K562 (cell line): Measurements from ENCODE around the gene DLGAP3. TPM values are rescaled to one million over a fixed set of nuclear protein-coding genes. Genes with fewer than 3 reads are reported as not detected.

Experiments used
- ATAC-seq: fragments of 200-7000 bp; cut with Tn5 transposase; 3 replicates; pipeline ENCODE4 v1.9.1; 2020; ENCODE audit warnings: moderate library complexity
- BruUV-seq: library from RNA; stranded (reverse); fragments of 400-500 nt; replicated peaks from 2 replicates; lab custom pipeline; 2021; lab: Mats Ljungman, UMichigan
- CTCF ChIA-PET: fragments of 300-600 bp; formaldehyde crosslinking; extraction: SDS; loops from one replicate; lab custom pipeline; 2021; ENCODE audit warnings: low intra/inter-chr PET ratio; lab: Yijun Ruan, JAX
- POLR2A ChIA-PET: fragments of 300-600, 350-650 bp; sonication (Branson Sonifier 250); formaldehyde crosslinking; extraction: SDS; loops from one replicate; lab custom pipeline; 2021; ENCODE audit warnings: antibody characterized with exemption, inconsistent platforms; lab: Yijun Ruan, JAX
- DNase-seq, 4 experiments: peaks; one replicate each; pipeline versions ENCODE4 v3.0.0 to v3.0.0-alpha.2; 2011 to 2018; ENCODE audit warnings: low spot score in 3 of 4, mixed read lengths in 3 of 4; ENCODE audit errors: extremely low read depth in 1 of 4
- FAIRE-seq: peaks from 2 replicates; lab custom pipeline; 2011; peaks lifted over from hg19 to GRCh38; lab: Jason Lieb, UNC
- H2AFZ ChIP-seq: 2 replicates; pipeline ENCODE4 v1.6.0; 2011; ENCODE audit warnings: low read depth, low read length, control low read depth, inconsistent platforms
- H3K27ac ChIP-seq: fragments of 200-600 bp; 3 replicates; pipeline ENCODE4 v1.8.0; 2011; ENCODE audit warnings: low read depth, mild to moderate bottlenecking, control low read depth, inconsistent platforms, low read length, moderate library complexity, mixed read lengths; ENCODE audit errors: extremely low read depth
- H3K27me3 ChIP-seq, 2 experiments: fragments of 300-600 bp in 1 of 2; 2 replicates in 1 of 2; 3 replicates in 1 of 2; pipeline versions ENCODE4 v1.6.0 to v1.8.0; 2011; ENCODE audit warnings: inconsistent platforms in 2 of 2, low read length in 2 of 2, mild to moderate bottlenecking in 1 of 2, mixed read lengths in 1 of 2, moderate library complexity in 1 of 2; ENCODE audit not compliant: control insufficient read depth in 2 of 2, insufficient read depth in 2 of 2
- H3K36me3 ChIP-seq: fragments of 300-600 bp; 3 replicates; pipeline ENCODE4 v1.8.0; 2011; ENCODE audit warnings: mild to moderate bottlenecking, low read length, inconsistent platforms; ENCODE audit not compliant: control insufficient read depth, insufficient read depth
- H3K4me1 ChIP-seq, 2 experiments: fragments of 200-600 bp in 1 of 2; replicated peaks in 1 of 2; 2 replicates in 1 of 2; 3 replicates in 1 of 2; pipeline versions ENCODE4 v1.5.1 to v1.8.0; 2011; ENCODE audit warnings: inconsistent platforms in 2 of 2, low read length in 2 of 2, mild to moderate bottlenecking in 1 of 2, mixed read lengths in 1 of 2, moderate library complexity in 1 of 2; ENCODE audit not compliant: control insufficient read depth in 2 of 2, insufficient read depth in 2 of 2
- H3K4me2 ChIP-seq: 2 replicates; pipeline ENCODE4 v1.6.1; 2011; ENCODE audit warnings: low read length, control low read depth, inconsistent platforms, mixed read lengths; ENCODE audit not compliant: insufficient read depth
- H3K4me3 ChIP-seq: fragments of 200-600 bp; sonication (generic), shearing (Covaris generic); 2 replicates; pipeline ENCODE4 v1.5.1; 2016; ENCODE audit warnings: control low read depth, inconsistent platforms
- H3K79me2 ChIP-seq: fragments of 200-600 bp; 3 replicates; pipeline ENCODE4 v1.8.0; 2011; ENCODE audit warnings: low read length, inconsistent platforms; ENCODE audit not compliant: control insufficient read depth, insufficient read depth
- H3K9ac ChIP-seq, 2 experiments: 2 replicates each; pipeline versions ENCODE4 v1.6.0 to v1.6.1; 2011; ENCODE audit warnings: low read depth in 2 of 2, low read length in 2 of 2, control low read depth in 1 of 2, inconsistent platforms in 1 of 2, mild to moderate bottlenecking in 1 of 2, mixed read lengths in 1 of 2; ENCODE audit not compliant: insufficient read depth in 1 of 2
- H3K9me1 ChIP-seq: one replicate; pipeline ENCODE4 v1.6.0; 2011; ENCODE audit warnings: inconsistent platforms, mild to moderate bottlenecking, low read length, moderate library complexity; ENCODE audit not compliant: control insufficient read depth, insufficient read depth
- H3K9me3 ChIP-seq: replicated peaks from 2 replicates; pipeline ENCODE4 v1.5.1; 2011; ENCODE audit warnings: low read depth, low read length, inconsistent platforms; ENCODE audit not compliant: control insufficient read depth, insufficient read depth
- H4K20me1 ChIP-seq: replicated peaks from 2 replicates; pipeline ENCODE4 v1.6.1; 2011; ENCODE audit warnings: low read length, inconsistent platforms, mixed read lengths; ENCODE audit not compliant: control insufficient read depth, insufficient read depth
- CBFB ChIP-seq: sonication (generic); formaldehyde crosslinking; IDR thresholded peaks from 2 replicates; pipeline ENCODE4 v1.4.0; 2020; ENCODE audit warnings: mild to moderate bottlenecking, missing genetic modification reagents
- CBX8 ChIP-seq: fragments of 200-600 bp; sonication (generic); IDR thresholded peaks from 2 replicates; pipeline ENCODE4 v1.6.1; 2012; ENCODE audit warnings: borderline replicate concordance, mixed run types, low read depth, mild to moderate bottlenecking, moderate library complexity, mixed read lengths, low read length, control low read depth, inconsistent platforms; ENCODE audit not compliant: poor library complexity, severe bottlenecking; ENCODE audit errors: extremely low read depth
- CHAMP1 ChIP-seq: fragments of 450-650 bp; IDR thresholded peaks from 2 replicates; pipeline ENCODE4 v1.6.1; 2016; ENCODE audit warnings: mild to moderate bottlenecking
- FOXA1 ChIP-seq: fragments of 450-650 bp; IDR thresholded peaks from 2 replicates; pipeline ENCODE4 v1.6.1; 2016; ENCODE audit warnings: mild to moderate bottlenecking, borderline replicate concordance
- L3MBTL2 ChIP-seq: fragments of 450-650 bp; IDR thresholded peaks from 2 replicates; pipeline ENCODE4 v1.6.1; 2016; ENCODE audit warnings: mild to moderate bottlenecking, moderate library complexity
- LCOR ChIP-seq: sonication (generic); formaldehyde crosslinking; IDR thresholded peaks from 2 replicates; pipeline ENCODE4 v1.8.0; 2022; ENCODE audit warnings: mild to moderate bottlenecking, missing genetic modification reagents
- MYBL2 ChIP-seq, 2 experiments: fragments of 450-650 bp in 1 of 2; sonication (generic) in 1 of 2; formaldehyde crosslinking in 1 of 2; IDR thresholded peaks; 2 replicates each; pipeline versions ENCODE4 v1.6.1 to v1.8.1; 2017 to 2022; ENCODE audit warnings: borderline replicate concordance in 1 of 2, inconsistent platforms in 1 of 2, low read depth in 1 of 2, mild to moderate bottlenecking in 1 of 2, missing genetic modification reagents in 1 of 2, moderate library complexity in 1 of 2
- PCBP1 ChIP-seq: fragments of 200-400 bp; formaldehyde crosslinking; IDR thresholded peaks from 2 replicates; pipeline ENCODE4 v1.6.1; 2018; ENCODE audit warnings: mild to moderate bottlenecking, low read depth, low read length; ENCODE audit not compliant: poor library complexity, severe bottlenecking
- RBM34 ChIP-seq: fragments of 200-400 bp; formaldehyde crosslinking; IDR thresholded peaks from 2 replicates; pipeline ENCODE4 v1.6.1; 2018; ENCODE audit warnings: low read length, borderline replicate concordance; ENCODE audit not compliant: insufficient read depth
- SNIP1 ChIP-seq: fragments of 450-650 bp; IDR thresholded peaks from 2 replicates; pipeline ENCODE4 v1.7.1; 2017; ENCODE audit warnings: low read depth, mild to moderate bottlenecking
- VEZF1 ChIP-seq: fragments of 200-800 bp; sonication (Bioruptor generic); IDR thresholded peaks from 2 replicates; pipeline ENCODE4 v1.6.1; 2017; ENCODE audit warnings: missing genetic modification characterization, missing compliant biosample characterization
- YY1 ChIP-seq, 3 experiments: IDR thresholded peaks; 2 replicates each; pipeline ENCODE4 v1.6.1; 2011; ENCODE audit warnings: low read length in 2 of 3, mild to moderate bottlenecking in 2 of 3, moderate library complexity in 2 of 3, borderline replicate concordance in 1 of 3, control low read depth in 1 of 3, low read depth in 1 of 3; ENCODE audit not compliant: insufficient read depth in 3 of 3, insufficient replicate concordance in 2 of 3, control insufficient read depth in 1 of 3, insufficient read length in 1 of 3; ENCODE audit errors: extremely low read depth in 1 of 3
- ZBTB12 ChIP-seq: fragments of 250-450 bp; sonication (Bioruptor Pico); IDR thresholded peaks from 2 replicates; pipeline ENCODE4 v1.4.0; 2020
- ZNF316 ChIP-seq: fragments of 450-650 bp; IDR thresholded peaks from 2 replicates; pipeline ENCODE4 v1.6.1; 2016
- WGBS: fragments of 100-300 bp; shearing (Covaris generic); methylation state at CpG from one replicate; pipeline ENCODE4 v1.1.6; 2016; ENCODE audit warnings: low coverage, mixed read lengths; ENCODE audit not compliant: insufficient coverage; ENCODE audit errors: missing lambda C conversion rate; 5-methylcytosine and 5-hydroxymethylcytosine counted together
- in situ Hi-C: fragments of 300-500 bp; cut with MboI; formaldehyde crosslinking; loops from 4 replicates; pipeline ENCODE4 v1.15.0; 2018; ENCODE audit warnings: inconsistent platforms, mixed read lengths
- intact Hi-C: fragments of 100-400 bp; cut with micrococcal nuclease; formaldehyde crosslinking; loops from 2 replicates; pipeline ENCODE4 v1.14.2; 2022
- polyA plus RNA-seq, 8 experiments: library from polyadenylated mRNA; depleted of rRNA in 4 of 8; stranded (reverse) in 5 of 8; unstranded in 3 of 8; fragments of >200 nt; fragmentation: Nextera tagmentation in 2 of 8; fragmentation: Illumina TruSeq in 1 of 8; extraction: Ambion mirVana in 2 of 8; extraction: Trizol in 1 of 8; gene quantifications; 2 replicates each; pipeline versions ENCODE4 v1.2.1 to v1.2.3, GENCODE V29; 2011 to 2014; ENCODE audit warnings: inconsistent platforms in 1 of 8, missing spikeins in 1 of 8
- total RNA-seq, 7 experiments: library from RNA; depleted of rRNA in 6 of 7; stranded (reverse); fragments of >200 nt in 6 of 7; fragmentation: Illumina TruSeq in 2 of 7; extraction: Trizol in 2 of 7; gene quantifications; 2 replicates each; pipeline versions ENCODE4 v1.2.1 to v1.2.3, GENCODE V29; 2011 to 2021; ENCODE audit warnings: low replicate concordance in 1 of 7

Gene DLGAP3
- total and polyA plus RNA-seq, 9 of the 15 experiments (the other 6 are each of a cell fraction or from before 2014, with no cell fraction given), result 0.01 to 0.16 (median 0.07) TPM; not detected in 6

GRCh38 chr1:34856697-34857096 is 72.8 kb downstream of the DLGAP3 start:
- ChIA-PET CTCF (no interaction called here), POLR2A (no interaction called here)
- H3K27ac ChIP-seq, result no peak overlapping the region
- peaks cover 5% of the 10 kb centered on the region for H3K9me3 ChIP-seq
- peaks cover 46% of the 10 kb centered on the region for H3K79me2 ChIP-seq
- in situ Hi-C loops, result no loop called here
- H3K36me3 ChIP-seq, result peaks cover 52% of the 10 kb centered on the region
- H3K4me1 ChIP-seq, result peaks cover 3 to 23% of the 10 kb centered on the region in 2 experiments; a peak in 3 of 5 replicates
- no peak overlapping the region for H2AFZ ChIP-seq
- intact Hi-C loops, result loop anchor here (5.0 to 10.0 kb wide), 2 partner anchors 338 to 701 kb away; partner anchors contain the start of genes KIAA0319L, NCDN and SFPQ
- BruUV-seq, result no TSS peak
- H3K27me3 ChIP-seq, result no peaks in the 10 kb centered on the region
- H4K20me1 ChIP-seq, result peaks cover 6% of the 10 kb centered on the region
- H3K4me2 ChIP-seq, result no peak overlapping the region
- H3K9me1 ChIP-seq, result peaks cover 4% of the 10 kb centered on the region
- ATAC-seq (no peak), FAIRE-seq (no peak), DNase-seq (no peak)
- WGBS, result 95% methylated on average over 6 of the region's 6 CpGs
- H3K9ac ChIP-seq, result no peak overlapping the region
- H3K4me3 ChIP-seq, result no peak overlapping the region
- TF ChIP-seq ZBTB12 (CRISPR knock-in tag) (no peak), PCBP1 (no peak), CHAMP1 (no peak), CBFB (no peak), SNIP1 (no peak), YY1 (IDR thresholded peaks at IDR 0.05; ENCODE audit: borderline replicate concordance in 1 of 3, control insufficient read depth in 1 of 3, extremely low read depth in 1 of 3, insufficient read depth in 3 of 3, insufficient read length in 1 of 3, insufficient replicate concordance in 2 of 3, low read depth in 1 of 3, low read length in 2 of 3) (no peak), RBM34 (no peak), MYBL2 (IDR thresholded peaks at IDR 0.05; ENCODE audit: low read depth) (no peak), MYBL2 (CRISPR knock-in tag; IDR thresholded peaks at IDR 0.05; ENCODE audit: borderline replicate concordance) (no peak), ZNF316 (peak; percentile 95), L3MBTL2 (no peak), VEZF1 (CRISPR knock-in tag) (no peak), CBX8 (no peak), LCOR (CRISPR knock-in tag) (no peak), FOXA1 (no peak)
